ENCODE measurements around the gene REPS1.

DNA sequence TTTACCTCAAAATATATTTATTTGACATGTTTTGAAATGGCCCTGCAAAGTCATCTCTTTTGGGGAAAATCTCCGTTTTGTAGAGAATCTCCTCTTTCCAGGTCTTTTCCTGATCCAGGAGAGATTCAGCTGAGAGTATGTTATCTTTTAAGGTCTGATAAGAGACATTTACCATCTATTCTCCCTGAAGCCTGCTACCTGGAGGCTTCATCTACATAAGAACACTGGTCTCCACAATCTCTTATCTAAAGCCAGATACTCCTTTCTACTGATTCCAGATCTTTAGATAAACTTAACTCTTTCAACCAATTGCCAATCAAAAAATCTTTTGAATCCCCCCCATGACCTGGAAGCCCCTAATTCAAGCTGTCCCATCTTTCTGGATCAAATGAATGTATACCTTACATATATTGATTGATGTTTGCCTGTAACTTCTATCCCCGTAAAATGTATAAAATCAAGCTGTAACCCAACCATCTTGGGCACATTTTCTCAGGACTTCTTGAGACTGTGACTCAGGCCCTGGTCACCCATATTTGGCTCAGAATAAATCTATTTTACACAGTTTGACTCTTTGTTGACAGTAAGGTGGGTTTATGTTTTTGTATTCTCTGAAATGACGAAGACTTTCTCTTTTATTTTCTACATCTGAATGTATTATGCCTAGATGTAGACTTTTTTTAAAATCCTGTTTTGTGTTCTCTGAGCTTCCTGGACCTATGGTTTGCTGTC is 96.6 kb downstream of the REPS1 start:
- no peak for TF ChIP-seq POLR2A (IDR thresholded peaks at IDR 0.05)
- TF ChIP-seq, protein P1, sequence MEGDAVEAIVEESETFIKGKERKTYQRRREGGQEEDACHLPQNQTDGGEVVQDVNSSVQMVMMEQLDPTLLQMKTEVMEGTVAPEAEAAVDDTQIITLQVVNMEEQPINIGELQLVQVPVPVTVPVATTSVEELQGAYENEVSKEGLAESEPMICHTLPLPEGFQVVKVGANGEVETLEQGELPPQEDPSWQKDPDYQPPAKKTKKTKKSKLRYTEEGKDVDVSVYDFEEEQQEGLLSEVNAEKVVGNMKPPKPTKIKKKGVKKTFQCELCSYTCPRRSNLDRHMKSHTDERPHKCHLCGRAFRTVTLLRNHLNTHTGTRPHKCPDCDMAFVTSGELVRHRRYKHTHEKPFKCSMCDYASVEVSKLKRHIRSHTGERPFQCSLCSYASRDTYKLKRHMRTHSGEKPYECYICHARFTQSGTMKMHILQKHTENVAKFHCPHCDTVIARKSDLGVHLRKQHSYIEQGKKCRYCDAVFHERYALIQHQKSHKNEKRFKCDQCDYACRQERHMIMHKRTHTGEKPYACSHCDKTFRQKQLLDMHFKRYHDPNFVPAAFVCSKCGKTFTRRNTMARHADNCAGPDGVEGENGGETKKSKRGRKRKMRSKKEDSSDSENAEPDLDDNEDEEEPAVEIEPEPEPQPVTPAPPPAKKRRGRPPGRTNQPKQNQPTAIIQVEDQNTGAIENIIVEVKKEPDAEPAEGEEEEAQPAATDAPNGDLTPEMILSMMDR (IDR thresholded peaks at IDR 0.05) = no peak

All from ovary (tissue), 3 donors.